ENCODE results near the gene ACTMAP.

Gene ACTMAP

GRCh38 chr19:40718774-40719391, 31.4 kb downstream of the ACTMAP start:
- H3K9me3 ChIP-seq (replicated peaks; ENCODE audit: insufficient read depth, low read length), result no peaks in the 10 kb centered on the region
- TF ChIP-seq EZH2phosphoT487 (IDR thresholded peaks at IDR 0.05; ENCODE audit: low read length), result no peak
- TF ChIP-seq CTCF (IDR thresholded peaks at IDR 0.05; ENCODE audit: low read length), result no peak
- no peak for TF ChIP-seq EZH2 (optimal IDR thresholded peaks at IDR 0.05; ENCODE audit: low read depth, low read length)
- H3K9ac ChIP-seq (ENCODE audit: low read length), result no peak overlapping the region
- no peak overlapping the region for H3K27ac ChIP-seq (ENCODE audit: low read length)
- H2AFZ ChIP-seq (ENCODE audit: low read length), result peak overlapping the region; percentile 62
- DNase-seq, result no peak
- H4K20me1 ChIP-seq (ENCODE audit: insufficient read depth, low read length), result no peaks in the 10 kb centered on the region
- H3K4me2 ChIP-seq (ENCODE audit: low read depth, low read length), result peak overlapping the region; percentile 100
- peak overlapping the region; percentile 36; the same call in 1 of the 2 replicates for H3K4me3 ChIP-seq (ENCODE audit: low read length)
- peaks cover 4% of the 10 kb centered on the region; the same call in 1 of the 2 replicates for H3F3A ChIP-seq (ENCODE audit: insufficient read depth, low read length)
- no peaks in the 10 kb centered on the region for H3K27me3 ChIP-seq (replicated peaks; ENCODE audit: insufficient read depth, low read length)
- peaks cover 24% of the 10 kb centered on the region for H3K79me2 ChIP-seq (ENCODE audit: low read length)
- no peaks in the 10 kb centered on the region for H3K9me2 ChIP-seq (replicated peaks; ENCODE audit: insufficient read depth, low read length)
- H3K36me3 ChIP-seq (replicated peaks; ENCODE audit: insufficient read depth, low read length), result no peaks in the 10 kb centered on the region
- peaks cover 37% of the 10 kb centered on the region for H3K4me1 ChIP-seq (ENCODE audit: low read length)

- Histone ChIP-seq H3F3A (ENCODE audit: insufficient read depth, low read length) (peaks cover 4% of the 10 kb centered on the region; the same call in 1 of the 2 replicates), H4K20me1 (ENCODE audit: insufficient read depth, low read length) (no peaks in the 10 kb centered on the region), H3K9me3 (replicated peaks; ENCODE audit: insufficient read depth, low read length) (no peaks in the 10 kb centered on the region), H3K79me2 (ENCODE audit: low read length) (peaks cover 24% of the 10 kb centered on the region), H3K36me3 (replicated peaks; ENCODE audit: insufficient read depth, low read length) (no peaks in the 10 kb centered on the region), H3K9me2 (replicated peaks; ENCODE audit: insufficient read depth, low read length) (no peaks in the 10 kb centered on the region), H3K9ac (ENCODE audit: low read length) (peak overlapping the region; percentile 86; the same call in 1 of the 2 replicates), H3K27me3 (replicated peaks; ENCODE audit: insufficient read depth, low read length) (no peaks in the 10 kb centered on the region), H2AFZ (ENCODE audit: low read length) (no peak overlapping the region; the same call in 1 of the 2 replicates), H3K27ac (ENCODE audit: low read length) (no peak overlapping the region), H3K4me1 (ENCODE audit: low read length) (peaks cover 37% of the 10 kb centered on the region), H3K4me3 (ENCODE audit: low read length) (peak overlapping the region; percentile 85), H3K4me2 (ENCODE audit: low read depth, low read length) (peak overlapping the region; percentile 100)
- no peak for DNase-seq
- TF ChIP-seq EZH2phosphoT487 (IDR thresholded peaks at IDR 0.05; ENCODE audit: low read length), result no peak
- no peak for TF ChIP-seq EZH2 (optimal IDR thresholded peaks at IDR 0.05; ENCODE audit: low read depth, low read length)
- TF ChIP-seq CTCF (IDR thresholded peaks at IDR 0.05; ENCODE audit: low read length), result no peak
These were observed 32.1 kb downstream of the ACTMAP start for GRCh38 chr19:40717880-40718773.

GRCh38 chr19:40717325-40717879, 32.9 kb downstream of the ACTMAP start:
- TF ChIP-seq CTCF (IDR thresholded peaks at IDR 0.05; ENCODE audit: low read length) (no peak), EZH2 (optimal IDR thresholded peaks at IDR 0.05; ENCODE audit: low read depth, low read length) (no peak), EZH2phosphoT487 (IDR thresholded peaks at IDR 0.05; ENCODE audit: low read length) (no peak)
- Histone ChIP-seq H3K27ac (ENCODE audit: low read length) (no peak overlapping the region; the same call in 1 of the 2 replicates), H3K36me3 (replicated peaks; ENCODE audit: insufficient read depth, low read length) (no peaks in the 10 kb centered on the region), H3K4me3 (ENCODE audit: low read length) (peak overlapping the region; percentile 85), H3F3A (ENCODE audit: insufficient read depth, low read length) (peaks cover 4% of the 10 kb centered on the region; the same call in 1 of the 2 replicates), H3K79me2 (ENCODE audit: low read length) (peaks cover 24% of the 10 kb centered on the region), H3K27me3 (replicated peaks; ENCODE audit: insufficient read depth, low read length) (no peaks in the 10 kb centered on the region), H4K20me1 (ENCODE audit: insufficient read depth, low read length) (no peaks in the 10 kb centered on the region), H3K4me1 (ENCODE audit: low read length) (peaks cover 37% of the 10 kb centered on the region), H3K4me2 (ENCODE audit: low read depth, low read length) (peak overlapping the region; percentile 100), H3K9me3 (replicated peaks; ENCODE audit: insufficient read depth, low read length) (no peaks in the 10 kb centered on the region), H3K9me2 (replicated peaks; ENCODE audit: insufficient read depth, low read length) (no peaks in the 10 kb centered on the region), H3K9ac (ENCODE audit: low read length) (peak overlapping the region; percentile 86), H2AFZ (ENCODE audit: low read length) (peak overlapping the region; percentile 93)
- DNase-seq, result no peak
